Measurements from ENCODE around the gene CHRNB2.

Gene CHRNB2

DNA sequence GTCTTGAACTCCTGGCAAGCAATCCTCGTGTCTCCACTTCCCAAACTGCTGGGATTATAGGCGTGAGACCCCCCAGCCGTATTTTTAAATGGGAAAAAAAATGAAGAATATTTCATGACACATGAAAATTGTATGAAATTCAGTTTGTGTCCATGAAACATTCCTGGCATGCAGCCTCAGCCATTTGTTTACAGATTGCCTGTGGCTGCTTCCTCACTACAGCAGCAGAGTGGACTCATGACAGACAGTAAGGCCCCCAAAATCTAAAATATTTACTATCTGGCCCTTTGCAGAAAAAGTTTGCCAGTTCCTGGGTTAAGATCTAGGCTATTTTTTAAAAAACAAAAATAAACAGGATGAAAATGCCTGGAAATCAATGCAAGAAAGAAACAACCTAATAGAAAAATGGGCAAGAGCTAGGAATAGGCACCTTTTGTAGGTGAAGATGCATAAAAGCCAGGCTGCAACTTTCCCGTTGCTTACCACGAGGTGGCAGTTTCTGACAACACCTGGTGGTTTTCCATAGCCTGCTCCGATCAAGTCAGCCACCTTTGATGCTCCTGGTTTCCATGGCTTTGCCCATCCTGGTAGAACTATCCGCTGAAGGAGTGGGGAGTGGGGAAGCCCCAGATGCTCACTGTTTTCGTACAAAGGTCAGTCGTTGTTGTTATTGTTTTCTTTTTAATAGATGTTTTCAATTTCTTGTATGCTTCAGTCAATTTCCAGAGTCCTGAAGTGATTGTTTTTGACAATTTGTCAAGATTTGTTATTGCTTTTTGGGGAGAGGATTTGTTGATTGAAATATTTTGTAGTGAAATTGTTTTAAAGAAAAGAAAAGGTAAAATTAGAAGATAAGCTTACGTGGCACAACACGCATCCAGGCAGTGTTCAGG is 33.4 kb upstream of the CHRNB2 start:
- peak; percentile 74 for TF ChIP-seq CTCF (IDR thresholded peaks at IDR 0.05; ENCODE audit: insufficient read depth, missing control alignments)
- peak; percentile 16 for FAIRE-seq
- DNase-seq (ENCODE audit: insufficient read length, low spot score) = peak; percentile 54

DNA sequence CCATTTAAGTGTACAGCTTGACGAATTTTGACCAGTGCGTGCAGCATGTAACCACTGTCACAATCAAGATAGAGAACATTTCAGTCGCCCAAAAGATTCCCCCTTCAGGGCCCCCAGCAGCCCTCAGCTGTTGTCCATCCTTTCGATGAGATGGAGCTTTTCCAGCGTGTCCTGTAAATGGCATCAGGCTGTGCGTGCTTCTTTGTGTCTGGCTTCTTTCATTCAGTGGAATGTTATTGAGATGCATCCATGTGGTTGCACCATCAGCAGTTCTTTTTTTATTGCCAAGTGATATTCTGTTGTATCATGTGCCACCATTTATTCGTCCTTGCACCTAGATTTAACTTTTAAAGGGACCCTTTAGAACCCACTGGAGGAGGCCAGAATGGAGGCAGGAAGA is 31.0 kb upstream of the CHRNB2 start:
- no peak for TF ChIP-seq CTCF (IDR thresholded peaks at IDR 0.05; ENCODE audit: insufficient read depth, missing control alignments)
- FAIRE-seq (no peak), DNase-seq (ENCODE audit: insufficient read length, low spot score) (no peak)

- DNase-seq (ENCODE audit: insufficient read length, low spot score) (no peak), FAIRE-seq (no peak)
- no peak for TF ChIP-seq CTCF (IDR thresholded peaks at IDR 0.05; ENCODE audit: insufficient read depth, missing control alignments)
These were observed 27.8 kb upstream of the CHRNB2 start for GRCh38 chr1:154539486-154540483.

GRCh38 chr1:154541231-154541630 is 26.3 kb upstream of the CHRNB2 start:
- no peak for TF ChIP-seq CTCF (IDR thresholded peaks at IDR 0.05; ENCODE audit: insufficient read depth, missing control alignments)
- DNase-seq (ENCODE audit: insufficient read length, low spot score) (no peak), FAIRE-seq (no peak)

- peak; percentile 87 for DNase-seq (ENCODE audit: insufficient read length, low spot score)
- no peak for FAIRE-seq
- TF ChIP-seq CTCF (IDR thresholded peaks at IDR 0.05; ENCODE audit: insufficient read depth, missing control alignments) = peak; percentile 88
These were observed 21.1 kb upstream of the CHRNB2 start for GRCh38 chr1:154546264-154547063.

DNA sequence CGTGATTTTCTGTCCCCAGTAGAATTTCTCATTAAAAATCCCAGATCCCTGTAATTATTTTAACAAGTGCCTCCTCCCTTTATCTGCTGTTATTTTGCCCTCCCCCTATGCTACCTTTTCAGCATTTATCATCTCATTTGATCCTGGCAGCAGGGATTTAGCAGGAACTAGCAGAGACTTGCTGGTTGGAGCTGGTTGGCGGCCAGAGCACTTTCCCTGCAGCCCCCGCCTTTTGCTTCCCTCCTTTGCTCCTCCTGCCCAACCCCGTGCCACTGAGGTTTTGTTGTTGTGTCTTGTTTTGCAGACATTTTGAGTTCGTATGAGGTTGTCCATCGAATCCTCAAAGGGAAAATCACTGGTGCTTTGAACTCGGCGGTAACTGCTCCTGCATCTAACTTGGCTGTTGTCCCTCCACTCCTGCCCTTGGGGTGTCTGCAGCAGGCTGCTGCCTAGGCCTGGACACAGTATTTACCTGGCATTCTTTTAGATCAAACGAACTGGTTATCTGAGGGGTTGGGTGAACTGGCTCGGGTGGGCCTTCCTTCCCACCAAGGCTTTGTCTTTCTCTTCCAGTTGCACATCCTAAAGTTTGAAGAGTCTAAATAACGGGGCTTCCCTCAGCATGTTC is 20.4 kb upstream of the CHRNB2 start:
- DNase-seq (ENCODE audit: insufficient read length, low spot score) = no peak
- TF ChIP-seq CTCF (IDR thresholded peaks at IDR 0.05; ENCODE audit: insufficient read depth, missing control alignments) = no peak
- no peak for FAIRE-seq
